Suppressor macrophage treated with lipopolysaccharide for 4 hours (primary cell): ENCODE data around the gene NPFF.
"Not testable (repeated sequence)": the region's sequence is repeated elsewhere in the genome, so short reads cannot be mapped to it uniquely, and the experiment has no call there.

Source experiments
- DNase-seq: peaks from one replicate; pipeline ENCODE4 v3.0.0-alpha.2; 2020

The NPFF gene

DNA sequence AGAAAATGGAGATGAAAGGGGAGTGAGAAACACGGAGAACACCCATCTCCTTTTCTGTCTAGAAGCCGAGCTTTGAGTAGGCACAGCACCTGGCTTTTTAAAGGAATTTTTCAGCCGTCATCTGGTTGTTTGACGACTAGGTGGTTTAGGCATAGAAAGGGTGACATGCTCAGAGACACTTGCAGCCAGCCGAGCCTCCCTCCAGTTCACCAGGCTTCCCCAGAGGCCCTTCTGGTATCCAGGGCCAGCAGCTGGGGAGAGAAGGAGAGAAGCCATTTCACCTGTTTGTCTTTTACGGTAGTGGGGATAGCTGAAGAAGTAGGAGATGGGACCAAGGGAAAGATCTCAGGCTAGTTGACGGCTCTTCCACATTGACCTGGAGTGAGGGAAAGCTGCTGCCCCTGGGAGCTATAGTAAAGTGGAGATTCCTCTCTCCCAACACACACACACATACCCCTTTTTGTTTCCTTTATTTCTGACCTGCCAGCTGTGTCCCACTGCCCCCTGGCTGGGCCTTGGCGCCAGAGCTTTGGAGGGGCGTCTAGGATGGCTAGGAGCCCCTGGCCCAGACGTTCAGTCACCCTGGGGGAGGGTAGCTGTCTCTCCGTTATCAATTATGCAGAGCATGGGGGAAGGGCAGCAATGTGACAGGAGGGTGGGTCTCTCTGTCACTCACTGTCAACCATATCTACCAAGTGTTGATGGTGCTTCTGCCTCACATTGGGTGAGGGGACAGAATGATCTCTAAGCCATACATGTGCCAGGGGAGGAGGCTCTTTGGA is 13.5 kb downstream of the NPFF start:
- no peak for DNase-seq

DNA sequence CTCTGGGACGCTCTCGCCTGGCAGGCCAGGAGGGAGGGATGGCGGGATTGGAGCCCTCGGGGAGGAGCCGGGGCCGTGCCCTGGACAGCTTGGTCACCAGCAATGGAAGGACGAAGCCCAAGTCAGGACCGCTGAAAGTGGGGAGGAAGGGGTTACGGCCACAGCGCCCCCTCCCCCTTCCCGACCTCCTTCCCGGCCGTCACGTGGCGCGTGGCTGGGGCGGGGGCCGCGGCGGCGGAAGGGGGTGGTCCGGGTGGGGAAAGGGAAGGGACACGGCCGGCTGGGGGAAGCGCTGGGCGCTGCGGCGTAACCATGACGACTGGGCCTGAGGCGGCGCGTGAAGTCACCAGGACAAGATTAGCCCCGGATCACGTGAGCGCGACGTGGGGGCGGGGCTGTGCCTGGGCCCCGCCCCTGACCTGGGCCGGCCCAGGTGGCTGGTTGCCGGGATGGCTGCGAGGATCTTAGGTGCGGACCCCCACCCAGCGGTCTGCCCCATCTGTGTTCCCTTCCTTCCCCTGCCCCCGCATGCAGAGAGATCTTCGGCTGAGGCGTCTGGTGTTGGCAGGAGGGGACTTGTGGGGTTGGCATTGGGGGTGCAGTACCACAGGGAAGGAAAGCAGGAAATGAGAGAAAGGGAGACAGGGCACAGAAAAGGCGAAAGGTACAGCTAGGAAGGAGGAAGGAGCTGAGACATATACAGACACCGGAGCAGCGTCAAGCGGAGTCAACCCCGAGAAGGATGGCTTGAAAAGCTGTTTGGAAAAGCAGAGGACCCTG is 14.3 kb downstream of the NPFF start:
- peak; percentile 88 for DNase-seq

DNA sequence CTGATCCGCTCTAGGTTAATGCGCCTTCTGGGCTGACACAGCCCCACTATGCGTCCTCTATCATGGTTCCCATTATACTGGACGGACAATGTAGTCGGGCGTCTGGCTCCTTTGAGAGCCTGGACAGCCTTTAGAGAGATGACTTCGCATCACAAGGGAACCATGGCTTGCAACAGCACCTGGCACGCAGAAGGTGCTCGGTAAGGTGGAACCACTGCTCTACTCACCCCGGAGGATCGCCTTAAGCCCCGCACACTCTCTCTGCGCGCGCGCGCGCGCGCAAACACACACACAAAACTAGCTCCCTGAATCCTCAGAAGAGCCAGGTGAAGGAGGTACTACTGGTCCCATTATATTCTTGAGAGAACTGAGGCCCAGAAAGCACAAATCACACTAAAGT is 15.1 kb downstream of the NPFF start:
- no peak for DNase-seq

DNA sequence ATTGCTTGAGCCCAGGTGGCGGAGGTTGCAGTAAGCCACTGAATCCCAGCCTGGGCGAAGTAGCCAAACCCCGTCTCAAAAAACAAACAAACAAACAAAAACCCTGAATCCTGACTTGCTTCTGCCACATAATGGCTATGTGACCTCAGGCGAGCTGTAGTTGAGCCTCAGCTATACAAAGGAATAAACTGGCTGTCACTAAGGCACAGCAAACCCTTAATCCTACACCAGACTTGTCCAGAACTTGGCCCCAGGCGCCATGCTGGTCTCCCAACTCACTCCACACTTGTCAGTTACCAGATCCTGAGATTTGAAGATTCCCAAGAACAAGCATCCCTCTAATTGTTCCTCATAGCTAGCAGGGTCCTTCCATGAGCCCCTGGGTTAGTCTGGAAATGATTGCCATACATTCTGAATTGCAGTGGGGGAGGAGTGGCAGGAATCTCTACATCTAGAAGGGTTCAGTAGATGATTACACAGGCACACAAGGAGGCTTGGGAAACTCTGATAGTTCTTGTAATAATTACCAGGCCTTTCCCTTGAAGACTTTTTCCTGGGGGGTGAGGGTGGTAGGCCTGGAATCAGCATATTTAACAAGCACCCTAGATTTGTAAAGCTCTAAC is 17.9 kb downstream of the NPFF start:
- DNase-seq = no peak

DNA sequence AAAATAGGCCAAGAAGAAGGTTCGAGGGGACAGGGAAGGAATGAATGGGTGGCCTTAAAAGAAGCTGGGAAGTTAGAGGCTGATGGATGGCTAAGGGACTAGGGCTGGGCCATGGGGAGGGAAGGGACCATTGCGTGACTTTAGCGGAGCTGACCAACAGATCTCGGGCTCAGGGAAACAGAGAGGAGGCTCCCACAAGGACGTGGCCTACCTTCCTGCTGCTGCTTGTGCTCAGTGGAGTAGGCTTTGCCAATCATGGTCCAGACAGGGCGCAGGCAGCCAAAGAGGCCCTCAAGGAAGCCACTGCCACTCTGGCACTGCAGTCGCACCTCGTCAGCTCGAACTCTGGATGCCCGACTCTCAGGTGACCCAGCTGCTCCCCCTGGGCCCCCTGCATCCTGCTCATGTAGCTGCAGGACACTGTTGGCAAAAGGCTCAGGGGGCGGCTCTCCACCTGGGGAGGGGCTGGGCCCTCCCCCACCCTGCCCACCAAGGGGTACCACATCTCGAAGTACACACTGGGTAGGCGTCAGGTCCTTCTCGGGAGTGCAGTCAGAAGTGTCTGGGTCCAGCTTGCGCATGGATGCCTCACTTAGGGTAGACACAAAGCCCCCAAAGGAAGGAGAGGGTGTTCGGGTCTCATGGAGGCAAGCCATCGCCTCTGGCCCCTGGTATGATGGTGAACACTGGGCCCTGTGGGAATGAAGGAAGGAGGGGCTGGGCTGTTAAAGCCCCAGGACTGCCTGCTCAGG is 20.4 kb downstream of the NPFF start:
- DNase-seq = no peak

DNA sequence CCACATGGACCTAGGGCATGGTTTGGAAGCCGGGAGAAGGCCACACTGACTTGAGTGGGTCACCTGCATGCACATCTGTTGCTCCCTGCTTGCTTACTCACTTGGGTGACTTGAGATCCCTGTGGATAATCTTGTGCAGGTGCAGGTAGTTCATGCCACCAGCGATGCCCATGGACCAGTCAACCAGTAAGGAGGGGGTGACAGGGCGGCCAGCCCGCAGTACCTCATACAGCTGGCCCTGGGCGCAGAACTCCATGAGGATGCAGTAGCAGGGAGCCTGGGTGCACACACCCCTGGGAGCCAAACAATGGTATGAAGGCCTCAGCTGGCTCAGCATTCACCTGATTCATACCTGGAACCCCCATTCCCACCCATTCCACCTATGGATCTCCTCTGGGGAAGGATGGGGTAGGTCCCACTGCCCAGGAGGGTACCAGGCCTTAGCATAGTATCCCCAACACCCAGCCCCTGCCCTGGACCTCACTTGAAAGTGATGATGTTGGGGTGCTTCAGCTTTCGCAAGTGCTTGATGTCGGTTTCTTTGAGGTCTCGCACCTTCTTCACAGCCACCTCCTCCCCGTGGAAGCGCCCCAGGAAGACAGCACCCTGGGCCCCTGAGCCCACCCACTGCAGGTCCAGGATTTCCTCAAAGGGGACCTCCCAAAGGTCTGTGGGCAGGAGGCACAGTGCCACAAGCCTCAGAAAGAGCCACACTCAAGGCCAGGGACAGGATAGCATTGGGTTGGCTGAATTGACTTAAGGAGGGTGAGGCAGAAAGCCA is 21.1 kb downstream of the NPFF start:
- DNase-seq = no peak

DNA sequence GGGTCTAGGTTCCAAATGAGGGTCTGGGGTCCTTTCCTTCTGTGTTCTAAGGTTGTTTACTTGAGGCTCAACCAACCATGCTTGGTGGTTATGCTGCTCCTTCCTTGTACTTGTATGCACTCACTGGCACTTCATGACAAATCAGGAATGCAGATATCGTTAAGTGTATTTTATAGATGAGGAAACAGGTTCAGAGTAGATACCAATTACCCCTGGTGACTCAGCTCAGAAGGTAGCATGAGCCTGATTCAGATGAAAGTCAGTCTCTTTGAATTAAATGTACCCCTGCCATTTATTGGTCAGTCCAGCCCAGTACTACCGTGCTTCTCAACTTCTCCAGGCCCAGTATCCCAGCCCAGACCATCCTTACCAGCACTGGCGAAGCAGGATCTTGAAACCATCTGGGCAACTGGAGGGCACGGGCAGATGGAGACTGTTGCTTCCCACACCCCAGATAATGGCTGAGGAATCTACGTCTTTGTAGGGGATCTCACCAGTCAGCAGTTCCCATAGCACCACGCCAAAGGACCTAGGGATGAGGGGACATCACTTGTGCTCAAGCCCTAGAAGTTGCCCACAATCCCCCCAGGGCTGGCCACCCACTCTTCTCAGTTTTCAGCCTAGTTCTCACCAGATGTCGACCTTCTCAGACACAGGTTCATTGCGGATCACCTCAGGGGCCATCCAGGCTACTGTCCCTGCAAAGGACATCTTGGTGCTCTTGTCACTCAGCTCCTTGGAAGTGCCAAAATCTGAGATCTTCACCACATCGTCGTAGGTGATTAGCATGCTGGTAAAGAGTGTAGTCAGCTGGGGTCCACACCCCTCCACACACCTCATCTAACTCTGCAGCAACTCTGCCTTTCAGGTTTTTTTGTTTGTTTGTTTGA is 22.4 kb downstream of the NPFF start:
- no peak for DNase-seq

DNA sequence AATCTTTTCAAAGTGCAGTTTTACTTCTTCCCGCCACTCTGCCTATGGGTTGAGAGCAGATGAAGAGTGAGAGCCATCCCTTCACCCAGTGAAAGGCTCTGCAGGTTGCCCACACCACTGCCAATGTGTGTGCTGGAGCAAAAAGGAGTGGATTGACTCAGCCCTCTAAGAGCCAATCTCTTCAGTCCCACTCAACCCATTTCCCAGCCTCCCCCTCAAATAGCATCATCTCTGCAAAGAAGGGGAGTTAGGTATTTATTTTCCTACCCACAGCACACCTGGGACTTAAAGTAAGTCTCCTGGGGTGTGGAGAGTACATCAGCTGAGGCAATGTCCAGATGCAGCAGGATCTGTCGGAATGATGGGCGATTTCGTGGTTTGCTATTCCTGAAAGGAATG is 23.3 kb downstream of the NPFF start:
- no peak for DNase-seq

DNA sequence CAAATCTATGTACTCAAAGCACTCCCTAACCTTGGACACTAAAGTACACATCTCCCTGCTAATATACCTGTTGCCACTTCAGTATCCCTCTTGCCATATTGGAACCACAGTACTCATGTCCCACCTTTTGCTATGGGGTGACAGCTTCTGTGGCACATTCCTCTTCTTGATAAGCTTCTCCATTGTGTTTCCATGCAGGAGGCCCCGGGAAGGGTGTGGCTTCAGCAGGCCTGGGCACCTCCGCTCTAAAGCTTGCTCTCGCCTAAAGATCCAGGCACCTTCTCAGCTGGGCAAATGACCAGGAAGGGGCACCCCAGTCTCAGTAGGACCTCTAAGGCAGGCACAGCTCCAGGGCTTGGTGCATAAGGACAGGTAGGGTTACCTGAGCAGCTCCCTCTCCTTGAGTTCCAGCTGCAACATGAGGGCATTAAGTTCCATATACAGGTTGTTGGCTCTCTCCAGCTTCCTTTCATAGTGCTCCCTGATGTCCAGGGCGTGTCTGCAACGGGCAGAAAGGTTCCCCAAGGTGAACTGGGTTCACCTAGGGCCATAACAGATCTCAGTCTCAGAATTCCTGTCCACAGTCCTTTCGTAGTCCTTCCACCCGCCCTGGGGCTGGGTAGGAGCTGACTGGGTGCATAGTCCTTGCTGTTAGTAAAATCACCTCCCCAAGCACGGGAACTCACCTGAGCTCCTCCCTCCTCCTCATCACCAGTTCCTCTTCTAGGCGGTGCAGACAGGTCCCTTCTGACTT is 23.9 kb downstream of the NPFF start:
- no peak for DNase-seq

DNA sequence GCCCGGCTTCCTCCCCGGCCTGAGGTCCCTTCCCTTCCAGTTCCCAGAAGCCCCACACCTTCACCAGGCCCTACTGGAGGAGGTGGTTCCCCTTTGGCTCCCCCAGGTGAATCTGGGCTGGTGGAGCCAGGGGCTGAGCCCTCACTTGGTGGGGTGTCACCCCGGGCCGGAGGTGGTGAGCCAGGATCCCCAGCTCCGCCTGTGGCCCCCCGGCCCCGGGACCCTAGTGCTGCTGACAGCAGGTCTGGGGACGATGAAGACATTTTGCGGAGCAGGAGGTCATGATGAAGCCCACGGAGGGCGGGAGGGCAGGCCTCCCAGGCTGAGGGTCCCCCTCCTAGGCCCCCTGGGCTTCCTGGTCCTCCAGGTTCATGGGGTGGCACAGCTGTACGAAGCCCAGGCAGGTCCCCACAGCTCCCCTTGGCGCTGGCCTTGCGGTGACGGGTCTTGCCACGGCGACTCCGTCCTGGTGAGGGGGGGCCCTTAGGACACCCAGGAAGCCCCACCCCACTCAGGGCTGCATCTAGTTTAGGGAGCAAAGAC is 24.6 kb downstream of the NPFF start:
- no peak for DNase-seq

DNA sequence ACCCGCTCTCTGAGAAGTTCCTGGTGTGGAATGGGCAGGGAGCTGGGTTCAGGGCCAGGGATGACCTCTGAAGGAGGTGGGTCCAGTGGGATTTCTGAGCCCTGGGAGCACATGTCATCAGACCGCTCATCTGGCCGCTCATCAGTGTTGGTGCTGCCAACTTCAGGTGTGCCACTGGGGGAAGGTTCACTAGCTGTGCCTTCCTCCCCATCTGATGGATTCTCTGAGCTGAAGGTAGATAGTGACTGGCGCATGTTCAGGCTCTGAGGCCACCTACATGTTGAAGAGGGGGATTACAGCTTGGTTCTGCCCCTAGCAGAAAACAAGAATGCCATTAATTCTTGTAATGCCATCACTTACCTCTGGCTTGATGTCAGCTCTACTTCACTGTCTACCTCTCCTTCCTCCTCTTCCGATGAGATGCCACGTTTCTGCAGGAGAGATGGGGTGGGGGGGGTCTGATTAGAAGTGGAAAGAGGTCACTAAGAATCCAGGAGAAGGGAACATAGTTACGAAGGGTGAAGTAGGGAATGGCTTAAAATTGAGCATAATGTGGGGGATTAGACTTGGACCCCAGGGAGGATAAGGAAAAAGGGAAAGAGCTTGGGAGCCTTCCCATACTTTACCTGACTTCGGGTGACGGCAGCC is 25.2 kb downstream of the NPFF start:
- no peak for DNase-seq

DNA sequence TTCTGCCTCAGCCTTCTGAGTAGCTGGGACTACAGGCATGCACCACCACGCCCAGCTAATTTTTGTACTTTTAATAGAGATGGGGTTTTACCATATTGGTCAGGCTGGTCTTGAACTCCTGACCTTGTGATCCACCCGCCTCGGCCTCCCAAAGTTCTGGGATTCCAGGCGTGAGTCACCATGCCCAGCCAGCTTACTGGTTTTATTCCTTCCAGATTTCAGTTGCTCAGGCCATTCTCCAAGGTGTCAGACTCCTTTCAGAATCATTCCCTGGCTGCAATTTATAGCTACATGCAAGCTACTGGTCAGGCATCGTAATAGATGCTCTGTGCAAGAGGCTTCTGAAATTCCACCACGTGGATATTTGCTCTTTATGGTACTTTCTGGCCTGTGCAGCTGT is 25.8 kb downstream of the NPFF start:
- not testable (repeated sequence) for DNase-seq

DNA sequence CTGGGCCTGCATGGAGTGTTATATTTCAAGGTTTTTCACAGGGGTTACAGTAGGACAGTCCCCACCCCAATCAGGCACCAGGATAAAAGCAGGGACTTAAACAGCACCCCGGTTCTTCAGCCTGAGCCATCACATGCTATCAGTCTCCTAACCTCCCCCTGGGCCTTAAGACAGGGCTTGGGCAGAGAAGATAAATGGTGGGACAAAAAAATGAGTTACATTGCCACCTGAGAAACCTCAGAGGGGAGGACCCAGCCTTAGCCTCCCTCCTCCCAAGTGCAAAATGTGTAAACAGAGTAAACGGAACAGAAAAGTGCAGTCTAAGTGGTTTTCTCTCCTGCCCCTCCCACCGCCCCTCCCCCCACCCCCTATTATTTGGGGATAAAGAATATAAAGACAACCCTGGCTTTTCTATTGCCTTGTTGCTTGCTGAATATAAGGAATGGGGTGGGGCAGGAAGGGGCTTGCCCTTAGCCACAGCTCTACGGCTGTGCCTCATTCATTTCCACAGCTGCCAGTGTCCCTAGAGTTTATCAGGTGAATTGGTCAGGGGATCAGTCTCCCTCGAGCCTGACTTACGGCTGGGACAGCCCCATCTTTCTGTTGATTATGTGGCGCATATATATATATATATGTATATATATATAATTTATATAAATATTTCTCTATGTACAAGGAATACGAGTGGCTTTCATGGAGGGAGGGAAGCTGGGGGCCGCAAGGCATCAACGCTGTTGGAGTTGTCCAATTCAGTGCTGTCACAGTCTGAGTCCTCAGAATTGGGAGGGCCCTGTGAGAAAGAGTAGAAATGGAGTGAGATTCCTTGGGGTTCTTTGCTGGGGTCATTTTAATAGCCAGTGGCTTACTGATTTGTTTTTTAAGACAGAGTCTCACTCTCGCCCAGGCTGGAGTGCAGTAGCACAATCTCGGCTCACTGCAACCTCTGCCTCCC is 26.5 kb downstream of the NPFF start:
- DNase-seq = no peak

DNA sequence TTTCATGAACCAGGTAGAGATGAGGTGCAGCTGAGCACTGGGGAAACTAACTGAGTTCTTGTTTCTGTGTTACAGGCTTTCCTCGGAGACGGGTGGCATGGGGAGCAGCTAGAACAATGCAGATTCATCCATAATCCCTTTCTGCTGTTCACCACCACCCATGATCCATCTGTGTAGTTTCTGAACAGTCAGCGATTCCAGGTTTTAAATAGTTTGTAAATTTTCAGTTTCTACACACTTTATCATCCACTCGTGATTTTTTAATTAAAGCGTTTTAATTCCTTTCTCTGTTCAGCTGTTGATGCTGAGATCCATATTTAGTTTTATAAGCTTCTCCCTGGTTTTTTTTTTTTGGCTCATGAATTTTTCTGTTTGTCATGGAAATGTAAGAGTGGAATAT is 28.0 kb downstream of the NPFF start:
- no peak for DNase-seq

DNA sequence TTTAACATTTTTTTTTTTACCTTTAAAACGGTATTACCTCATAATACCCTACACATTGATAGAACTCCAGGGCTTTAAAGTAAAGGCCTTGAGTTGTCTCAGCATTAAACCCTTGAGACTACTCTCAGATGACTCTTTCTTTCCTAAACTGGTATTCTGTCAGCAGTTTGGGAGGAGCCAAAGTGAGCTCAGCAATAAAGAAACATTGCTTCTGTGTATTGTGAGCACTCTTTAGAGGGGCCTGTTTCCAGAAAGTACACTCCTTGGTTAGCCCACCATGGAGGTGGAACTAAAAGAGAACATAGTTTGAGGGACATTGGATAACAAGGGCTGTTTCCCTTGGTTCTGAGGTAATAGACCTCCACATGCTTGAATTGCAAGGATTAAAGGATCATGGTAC is 28.4 kb downstream of the NPFF start:
- DNase-seq = no peak

DNA sequence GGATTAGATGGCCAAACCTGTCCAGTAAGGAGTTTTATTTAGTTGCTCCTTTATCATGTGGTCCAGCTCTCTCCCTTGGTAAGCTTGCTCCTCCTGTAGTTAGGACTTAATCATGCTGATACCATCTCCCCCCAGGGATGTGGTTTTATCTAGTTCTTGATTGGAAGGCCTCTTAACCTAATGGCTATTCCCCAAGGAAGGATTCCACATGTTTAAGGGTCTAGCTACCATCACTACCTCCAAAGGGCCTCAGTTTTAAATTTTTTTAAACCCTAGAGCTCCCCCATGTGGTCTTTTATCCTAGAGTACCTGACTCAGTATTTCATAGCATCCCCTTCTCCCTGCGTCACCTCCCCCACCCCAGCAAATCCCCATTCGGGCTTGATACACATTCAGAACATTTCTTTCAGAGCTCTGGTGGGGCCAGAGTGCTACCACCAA is 30.5 kb downstream of the NPFF start:
- DNase-seq = peak; percentile 16

DNA sequence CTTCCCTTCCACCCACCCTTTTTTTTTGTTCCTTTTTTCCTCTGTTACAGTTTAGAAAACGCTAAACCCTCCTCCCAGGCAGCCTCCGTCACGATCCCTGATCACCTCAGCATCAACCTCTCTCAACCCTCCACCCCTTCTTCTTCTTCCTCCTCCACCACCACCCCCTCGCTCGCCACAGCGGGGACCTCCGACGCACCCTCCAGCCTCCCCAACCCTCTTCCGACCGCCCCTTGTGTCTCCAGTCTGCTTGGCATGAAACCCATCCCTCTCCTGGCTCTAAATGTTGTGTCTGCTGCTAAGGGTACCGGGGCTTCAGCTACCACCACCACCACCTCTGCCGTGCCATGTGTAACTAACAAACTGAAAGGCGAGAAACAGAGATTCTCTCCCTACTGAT is 32.5 kb downstream of the NPFF start:
- no peak for DNase-seq

DNA sequence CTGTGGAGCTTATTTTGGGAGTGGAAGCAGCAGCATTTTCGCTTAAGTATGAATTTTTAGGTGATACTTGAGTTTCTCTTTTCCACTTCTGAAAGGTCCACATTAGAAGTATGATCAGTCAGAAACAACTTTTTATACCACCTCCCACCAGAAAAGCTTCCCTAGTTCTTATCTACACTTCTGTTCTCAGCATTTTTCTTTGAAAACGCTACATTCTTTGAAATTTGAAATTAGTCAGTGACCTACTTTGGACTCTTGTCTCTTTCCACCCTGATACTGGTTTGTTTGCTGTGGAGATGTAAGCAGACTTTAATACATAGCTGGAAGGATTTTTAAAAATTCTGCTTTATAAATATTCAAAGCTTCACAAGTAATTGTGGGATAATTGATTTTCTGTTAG is 33.2 kb downstream of the NPFF start:
- DNase-seq = no peak
